ENCODE data around the gene SEMA3A.

GRCh38 chr7:84060760-84061261 is 133.8 kb downstream of the SEMA3A start:
- TF ChIP-seq CTCF (IDR thresholded peaks at IDR 0.05) (no peak), JUN (CRISPR knock-in tag; IDR thresholded peaks at IDR 0.05) (no peak), AFF4 (CRISPR knock-in tag; IDR thresholded peaks at IDR 0.05; ENCODE audit: borderline replicate concordance) (no peak), ZNF281 (CRISPR knock-in tag; IDR thresholded peaks at IDR 0.05) (no peak), CREB1 (CRISPR knock-in tag; IDR thresholded peaks at IDR 0.05) (no peak), KAT7 (CRISPR knock-in tag; IDR thresholded peaks at IDR 0.05; ENCODE audit: borderline replicate concordance) (no peak), ESRRA (CRISPR knock-in tag; IDR thresholded peaks at IDR 0.05; ENCODE audit: borderline replicate concordance) (no peak), CDX4 (CRISPR knock-in tag; IDR thresholded peaks at IDR 0.05; ENCODE audit: borderline replicate concordance) (no peak), ZMAT4 (CRISPR knock-in tag; IDR thresholded peaks at IDR 0.05) (no peak), TEAD4 (CRISPR knock-in tag; IDR thresholded peaks at IDR 0.05) (no peak), ZNF671 (CRISPR knock-in tag; IDR thresholded peaks at IDR 0.05) (no peak), ZNF219 (CRISPR knock-in tag; IDR thresholded peaks at IDR 0.05; ENCODE audit: borderline replicate concordance) (no peak)
